H1 (cell line): ENCODE results near the gene SBNO1. TPM values are rescaled to one million over a fixed set of nuclear protein-coding genes. Genes with fewer than 3 reads are reported as not detected.

Experiments used
- CTCF ChIA-PET: fragments of 300-600 bp; sonication (Branson Sonifier 250); formaldehyde crosslinking; loops from one replicate; lab custom pipeline; 2021; ENCODE audit not compliant: partially characterized antibody; lab: Charles Lee
- POLR2A ChIA-PET: fragments of 300-600 bp; sonication (Branson Sonifier 250); formaldehyde crosslinking; loops from one replicate; lab custom pipeline; 2021; ENCODE audit warnings: inconsistent platforms; ENCODE audit not compliant: partially characterized antibody; lab: Charles Lee
- DNase-seq, 2 experiments: peaks; one replicate each; pipeline versions ENCODE4 v3.0.0 to v3.0.0-alpha.2; 2010 to 2022; ENCODE audit warnings: low spot score in 2 of 2, low read depth in 1 of 2, mixed read lengths in 1 of 2
- FAIRE-seq: peaks from 2 replicates; lab custom pipeline; 2011; peaks lifted over from hg19 to GRCh38; lab: Jason Lieb, UNC
- H2AFZ ChIP-seq: 2 replicates; pipeline ENCODE4 v1.8.1; 2012; ENCODE audit warnings: low read length, inconsistent platforms
- H2AK5ac ChIP-seq: 2 replicates; pipeline ENCODE4 v1.6.1; 2013; ENCODE audit warnings: low read depth, low read length
- H2BK120ac ChIP-seq: replicated peaks from 2 replicates; pipeline ENCODE3; 2013; ENCODE audit warnings: low read depth, low read length, inconsistent platforms
- H2BK12ac ChIP-seq: 2 replicates; pipeline ENCODE4 v1.6.1; 2013; ENCODE audit warnings: low read depth, low read length
- H2BK15ac ChIP-seq: 2 replicates; pipeline ENCODE4 v1.6.1; 2013; ENCODE audit warnings: low read length
- H2BK20ac ChIP-seq: 2 replicates; pipeline ENCODE4 v1.6.1; 2013; ENCODE audit warnings: low read length
- H2BK5ac ChIP-seq: 2 replicates; pipeline ENCODE4 v1.6.1; 2013; ENCODE audit warnings: low read depth, low read length
- H3K14ac ChIP-seq: 2 replicates; pipeline ENCODE4 v1.6.1; 2013; ENCODE audit warnings: inconsistent platforms; ENCODE audit not compliant: insufficient read length
- H3K18ac ChIP-seq: 2 replicates; pipeline ENCODE4 v1.6.1; 2013; ENCODE audit warnings: low read length; ENCODE audit errors: extremely low read depth
- H3K23ac ChIP-seq: 2 replicates; pipeline ENCODE4 v1.6.1; 2013; ENCODE audit warnings: inconsistent platforms; ENCODE audit not compliant: insufficient read length
- H3K23me2 ChIP-seq: 2 replicates; pipeline ENCODE4 v1.6.1; 2013; ENCODE audit warnings: low read depth, low read length
- H3K27ac ChIP-seq: 2 replicates; pipeline ENCODE4 v1.6.1; 2011; ENCODE audit warnings: low read depth, low read length, inconsistent platforms
- H3K27me3 ChIP-seq, 4 experiments: replicated peaks in 1 of 4; 1 replicate in 1 of 4; 2 replicates in 3 of 4; pipeline versions ENCODE4 v1.6.1 to v1.8.1; 2011 to 2013; ENCODE audit warnings: low read length in 3 of 4, mild to moderate bottlenecking in 3 of 4, inconsistent platforms in 2 of 4, mixed read lengths in 2 of 4, moderate library complexity in 1 of 4; ENCODE audit not compliant: control insufficient read depth in 3 of 4, insufficient read depth in 3 of 4; ENCODE audit errors: extremely low read depth in 1 of 4
- H3K36me3 ChIP-seq, 4 experiments: 2 replicates each; pipeline versions ENCODE4 v1.6.1 to v1.8.1; 2011 to 2013; ENCODE audit warnings: mild to moderate bottlenecking in 4 of 4, low read length in 3 of 4, moderate library complexity in 2 of 4, control low read depth in 1 of 4, inconsistent platforms in 1 of 4; ENCODE audit not compliant: insufficient read depth in 4 of 4, control insufficient read depth in 2 of 4
- H3K4ac ChIP-seq: replicated peaks from 2 replicates; pipeline ENCODE3; 2013; ENCODE audit warnings: low read length, low read depth, mixed read lengths, inconsistent platforms; ENCODE audit not compliant: insufficient read length
- H3K4me1 ChIP-seq, 4 experiments: replicated peaks in 1 of 4; 1 replicate in 1 of 4; 2 replicates in 3 of 4; pipeline versions ENCODE4 v1.6.1 to v1.8.1; 2011 to 2013; ENCODE audit warnings: low read length in 3 of 4, inconsistent platforms in 2 of 4, mixed read lengths in 1 of 4; ENCODE audit not compliant: insufficient read depth in 4 of 4, control insufficient read depth in 3 of 4
- H3K4me2 ChIP-seq, 2 experiments: 2 replicates each; pipeline versions ENCODE4 v1.6.1 to v1.8.1; 2011 to 2013; ENCODE audit warnings: low read depth in 2 of 2, low read length in 2 of 2, control low read depth in 1 of 2, inconsistent platforms in 1 of 2, mild to moderate bottlenecking in 1 of 2; ENCODE audit not compliant: insufficient read depth in 1 of 2
- H3K4me3 ChIP-seq, 4 experiments: fragments of 200-600, 300-600 bp in 1 of 4; sonication (generic), shearing (Covaris generic), sonication (Bioruptor Twin) in 1 of 4; 2 replicates each; pipeline versions ENCODE4 v1.5.1 to v1.8.1; 2011 to 2016; ENCODE audit warnings: low read length in 4 of 4, low read depth in 3 of 4, control low read depth in 2 of 4, inconsistent platforms in 2 of 4, mild to moderate bottlenecking in 2 of 4, mixed read lengths in 1 of 4, moderate library complexity in 1 of 4; ENCODE audit not compliant: insufficient read depth in 2 of 4; ENCODE audit errors: extremely low read depth in 1 of 4
- H3K56ac ChIP-seq: replicated peaks from 2 replicates; pipeline ENCODE3; 2013; ENCODE audit warnings: low read depth, mild to moderate bottlenecking, mixed read lengths, low read length, inconsistent platforms; ENCODE audit not compliant: insufficient read length
- H3K79me1 ChIP-seq: 2 replicates; pipeline ENCODE4 v1.6.1; 2013; ENCODE audit warnings: low read depth, low read length, control low read depth
- H3K79me2 ChIP-seq, 2 experiments: 2 replicates each; pipeline versions ENCODE4 v1.6.1 to v1.8.1; 2012 to 2013; ENCODE audit warnings: low read length in 2 of 2, mild to moderate bottlenecking in 2 of 2, inconsistent platforms in 1 of 2; ENCODE audit not compliant: insufficient read depth in 2 of 2, control insufficient read depth in 1 of 2
- H3K9ac ChIP-seq, 4 experiments: replicated peaks in 1 of 4; 1 replicate in 1 of 4; 2 replicates in 3 of 4; pipeline versions ENCODE4 v1.6.1 to v1.8.1; 2011 to 2013; ENCODE audit warnings: low read depth in 3 of 4, low read length in 3 of 4, control low read depth in 2 of 4, mild to moderate bottlenecking in 2 of 4, moderate library complexity in 2 of 4, inconsistent platforms in 1 of 4; ENCODE audit errors: extremely low read depth in 1 of 4
- H3K9me3 ChIP-seq, 2 experiments: 2 replicates each; pipeline versions ENCODE4 v1.6.1 to v1.8.1; 2012 to 2013; ENCODE audit warnings: mild to moderate bottlenecking in 2 of 2, moderate library complexity in 2 of 2, control low read depth in 1 of 2, inconsistent platforms in 1 of 2, low read depth in 1 of 2, low read length in 1 of 2, mixed read lengths in 1 of 2; ENCODE audit not compliant: insufficient read depth in 2 of 2
- H4K20me1 ChIP-seq, 2 experiments: replicated peaks in 1 of 2; 2 replicates each; pipeline versions ENCODE3 to v1.8.1; 2011 to 2013; ENCODE audit warnings: inconsistent platforms in 2 of 2, low read length in 2 of 2, mild to moderate bottlenecking in 1 of 2; ENCODE audit not compliant: insufficient read depth in 2 of 2, control insufficient read depth in 1 of 2
- H4K5ac ChIP-seq: 2 replicates; pipeline ENCODE4 v1.6.1; 2013; ENCODE audit warnings: low read length, low read depth, mixed read lengths, inconsistent platforms; ENCODE audit not compliant: insufficient read length
- H4K8ac ChIP-seq: 2 replicates; pipeline ENCODE4 v1.8.0; 2013; ENCODE audit warnings: mild to moderate bottlenecking, moderate library complexity, low read length, inconsistent platforms; ENCODE audit not compliant: insufficient read depth; ENCODE audit errors: extremely low read depth
- H4K91ac ChIP-seq: replicated peaks from 2 replicates; pipeline ENCODE3; 2013; ENCODE audit warnings: low read length, mixed read lengths, inconsistent platforms; ENCODE audit not compliant: insufficient read length
- ATF2 ChIP-seq: IDR thresholded peaks from 2 replicates; pipeline ENCODE4 v1.6.1; 2012; ENCODE audit warnings: low read length, inconsistent platforms
- BRCA1 ChIP-seq: IDR thresholded peaks from 2 replicates; pipeline ENCODE4 v1.6.1; 2012; ENCODE audit warnings: low read depth, low read length, improper control_type of control experiment
- GABPA ChIP-seq: IDR thresholded peaks from 2 replicates; pipeline ENCODE4 v1.6.1; 2011; ENCODE audit warnings: mild to moderate bottlenecking, low read length, moderate library complexity, borderline replicate concordance; ENCODE audit not compliant: insufficient read depth
- JUN ChIP-seq: IDR thresholded peaks from 2 replicates; pipeline ENCODE4 v1.6.1; 2011; ENCODE audit warnings: low read depth, mild to moderate bottlenecking, improper control_type of control experiment, low read length
- SAP30 ChIP-seq: fragments of 300-600 bp; sonication (generic); IDR thresholded peaks from 2 replicates; pipeline ENCODE4 v1.7.1; 2012; ENCODE audit warnings: low read length, moderate library complexity, mild to moderate bottlenecking, inconsistent platforms; ENCODE audit not compliant: insufficient read depth, insufficient replicate concordance
- SP2 ChIP-seq: IDR thresholded peaks from 2 replicates; pipeline ENCODE4 v1.6.1; 2012; ENCODE audit warnings: mild to moderate bottlenecking, low read length, inconsistent platforms
- TAF1 ChIP-seq: IDR thresholded peaks from 2 replicates; pipeline ENCODE4 v1.6.1; 2011; ENCODE audit warnings: mild to moderate bottlenecking, low read depth, low read length
- TAF7 ChIP-seq: optimal IDR thresholded peaks from 2 replicates; pipeline ENCODE3; 2011; ENCODE audit warnings: low read depth, mild to moderate bottlenecking, inconsistent platforms, low read length, moderate library complexity, borderline replicate concordance
- YY1 ChIP-seq: IDR thresholded peaks from 2 replicates; pipeline ENCODE4 v1.6.1; 2011; ENCODE audit warnings: low read depth, mild to moderate bottlenecking, low read length
- WGBS, 2 experiments: shearing (Covaris generic) in 1 of 2; methylation state at CpG; one replicate each; pipeline versions ENCODE4 v1.1.6 to v1.1.7; 2013 to 2015; ENCODE audit warnings: low lambda C conversion rate in 2 of 2, mixed read lengths in 2 of 2, inconsistent platforms in 1 of 2, low coverage in 1 of 2, missing lambda C conversion rate in 1 of 2; ENCODE audit not compliant: insufficient replicate concordance in 2 of 2, insufficient coverage in 1 of 2, insufficient read length in 1 of 2; ENCODE audit errors: extremely low coverage in 1 of 2, missing lambda C conversion rate in 1 of 2; 5-methylcytosine and 5-hydroxymethylcytosine counted together
- polyA plus RNA-seq, 7 experiments: library from polyadenylated mRNA; depleted of rRNA in 3 of 7; stranded (reverse) in 5 of 7; unstranded in 2 of 7; fragments of >200 nt in 5 of 7; fragments of 200-250 nt in 2 of 7; gene quantifications; 1 replicate in 5 of 7; 2 replicates in 1 of 7; 4 replicates in 1 of 7; pipeline versions ENCODE4 v1.2.1 to v1.2.3, GENCODE V29; 2011 to 2013; ENCODE audit warnings: missing spikeins in 2 of 7, mixed read lengths in 2 of 7
- total RNA-seq: library from RNA; stranded (reverse); fragmentation: NEBNext Ultra II Directional; extraction: Animal tissue kit (Norgen Biotek cat#: 25700); gene quantifications from 2 replicates; pipeline ENCODE4 v1.2.1, GENCODE V29; 2021

SBNO1 gene
- total and polyA plus RNA-seq, 2 of the 8 experiments (the other 6 are each of a cell fraction or from before 2014, with no cell fraction given) = 6.7 to 57.7 TPM

GRCh38 chr12:123270214-123271000 is 94.2 kb downstream of the SBNO1 start:
- peak overlapping the region; percentile 85 for H3K27ac ChIP-seq
- no peak overlapping the region for H2AFZ ChIP-seq
- peaks cover 2 to 17% (median 13%) of the 10 kb centered on the region in 4 experiments for H3K4me1 ChIP-seq
- H3K4me2 ChIP-seq = peak overlapping the region; percentile 93 to 96
- H3K18ac ChIP-seq = peak overlapping the region; percentile 93
- peak overlapping the region; percentile 35 for H4K91ac ChIP-seq
- CTCF ChIA-PET = interaction anchor here (0.6 to 1.3 kb wide), 4 partner anchors 9 to 402 kb away, joined by 3 to 4 read pairs (median 4); partner anchors contain the start of gene MTRFR
- H3K23ac ChIP-seq = no peak overlapping the region
- peak overlapping the region; percentile 87; the same call in 1 of the 2 replicates for H4K8ac ChIP-seq
- no peak overlapping the region for H3K14ac ChIP-seq
- H3K23me2 ChIP-seq = peaks cover 9% of the 10 kb centered on the region
- H3K4ac ChIP-seq = peak overlapping the region; percentile 55
- H3K79me2 ChIP-seq = peaks cover 0 to 55% of the 10 kb centered on the region in 2 experiments; a peak in 2 of 4 replicates
- WGBS, 2 experiments = 3% methylated on average over 36 of the region's 51 CpGs; no CpG with 5 or more reads in 1 of the 2 experiments
- DNase-seq = peak in 1 of 2 experiments; percentile 59
- peaks cover 8% of the 10 kb centered on the region in 2 experiments for H4K20me1 ChIP-seq
- H2AK5ac ChIP-seq = 0 out of 2 replicates have a peak overlapping the region, but pooled peaks have one; percentile 71
- peaks cover 6% of the 10 kb centered on the region for H3K79me1 ChIP-seq
- H2BK20ac ChIP-seq = no peak overlapping the region
- POLR2A ChIA-PET = interaction anchor here (0.9 to 5.2 kb wide), 19 partner anchors 8 to 332 kb away, joined by 3 to 42 read pairs (median 4); partner anchors contain the start of genes DDX55, KMT5A, MPHOSPH9 and MTRFR
- H3K36me3 ChIP-seq = peaks cover 0 to 13% (median 9%) of the 10 kb centered on the region in 4 experiments; a peak in 6 of 8 replicates
- peak overlapping the region; percentile 83 for H3K56ac ChIP-seq
- no peaks in the 10 kb centered on the region for H3K9me3 ChIP-seq
- no peaks in the 10 kb centered on the region for H3K27me3 ChIP-seq
- H2BK120ac ChIP-seq = no peak overlapping the region
- no peak overlapping the region for H2BK15ac ChIP-seq
- FAIRE-seq = no peak
- H3K9ac ChIP-seq = peak overlapping the region; percentile 88 to 98 (median 91)
- peak overlapping the region; percentile 75 to 94 (median 88) for H3K4me3 ChIP-seq
- peak overlapping the region; percentile 83 for H4K5ac ChIP-seq
- H2BK12ac ChIP-seq = 0 out of 2 replicates have a peak overlapping the region, but pooled peaks have one; percentile 12
- H2BK5ac ChIP-seq = peak overlapping the region; percentile 88
- TF ChIP-seq ATF2 (0 out of 2 replicates have a peak, but pooled peaks have one; percentile 31), JUN (no peak), TAF1 (peak; percentile 16), SAP30 (peak; percentile 8), YY1 (no peak), GABPA (no peak), SP2 (no peak), BRCA1 (no peak), TAF7 (peak; percentile 59)
